GM21423 (cell line): ENCODE results near the gene LMOD2.

Experiments used
- ATAC-seq: cut with Tn5 transposase; IDR thresholded peaks from one replicate; pipeline ENCODE4 v1.9.1; 2021; ENCODE audit warnings: mild to moderate bottlenecking, moderate library complexity; ENCODE audit not compliant: unreplicated experiment

The LMOD2 gene

GRCh38 chr7:123666492-123666891, 10.8 kb downstream of the LMOD2 start:
- ATAC-seq = no peak

GRCh38 chr7:123669485-123669884, 13.8 kb downstream of the LMOD2 start:
- no peak for ATAC-seq

- ATAC-seq = no peak
Observed at GRCh38 chr7:123673137-123673732, 17.6 kb downstream of the LMOD2 start.

GRCh38 chr7:123673752-123674398, 18.2 kb downstream of the LMOD2 start:
- ATAC-seq = no peak

- ATAC-seq = no peak
Observed at GRCh38 chr7:123674399-123675180, 18.9 kb downstream of the LMOD2 start.

- ATAC-seq = no peak
Observed at GRCh38 chr7:123675181-123675473, 19.5 kb downstream of the LMOD2 start.

- ATAC-seq = no peak
Observed at GRCh38 chr7:123677061-123677715, 21.5 kb downstream of the LMOD2 start.

GRCh38 chr7:123679614-123680013, 23.9 kb downstream of the LMOD2 start:
- no peak for ATAC-seq

- ATAC-seq = no peak
Observed at GRCh38 chr7:123680580-123680979, 24.9 kb downstream of the LMOD2 start.

- no peak for ATAC-seq
Observed at GRCh38 chr7:123681561-123681960, 25.9 kb downstream of the LMOD2 start.

GRCh38 chr7:123682690-123683089, 27.0 kb downstream of the LMOD2 start:
- peak; percentile 69 for ATAC-seq

- no peak for ATAC-seq
Observed at GRCh38 chr7:123687161-123687560, 31.5 kb downstream of the LMOD2 start.

- no peak for ATAC-seq
Observed at GRCh38 chr7:123687727-123688126, 32.1 kb downstream of the LMOD2 start.

- ATAC-seq = no peak
Observed at GRCh38 chr7:123689250-123689649, 33.6 kb downstream of the LMOD2 start.

- no peak for ATAC-seq
Observed at GRCh38 chr7:123690550-123690949, 34.9 kb downstream of the LMOD2 start.

- no peak for ATAC-seq
Observed at GRCh38 chr7:123692471-123692877, 36.8 kb downstream of the LMOD2 start.

GRCh38 chr7:123695944-123696677, 40.4 kb downstream of the LMOD2 start:
- no peak for ATAC-seq

- ATAC-seq = no peak
Observed at GRCh38 chr7:123705211-123705901, 49.7 kb downstream of the LMOD2 start.

- no peak for ATAC-seq
Observed at GRCh38 chr7:123709525-123709924, 53.9 kb downstream of the LMOD2 start.

- no peak for ATAC-seq
Observed at GRCh38 chr7:123710683-123711082, 55.0 kb downstream of the LMOD2 start.
